HCT116 (cell line): ENCODE results near the gene CLDN12. TPM values are rescaled to one million over a fixed set of nuclear protein-coding genes. Genes with fewer than 3 reads are reported as not detected.

Source experiments
- ATAC-seq: fragments of 200-7000 bp; cut with Tn5 transposase; 2 replicates; pipeline ENCODE4 v1.9.1; 2020; ENCODE audit warnings: mild to moderate bottlenecking, moderate library complexity
- BruUV-seq: library from RNA; stranded (reverse); fragments of 400-500 nt; replicated peaks from 2 replicates; lab custom pipeline; 2021; lab: Mats Ljungman, UMichigan
- CTCF ChIA-PET: fragments of 300-600 bp; sonication (Branson Sonifier 250); formaldehyde crosslinking; loops from one replicate; lab custom pipeline; 2021; ENCODE audit warnings: antibody characterized with exemption; lab: Charles Lee
- POLR2A ChIA-PET: fragments of 300-600, 350-600 bp; sonication (Branson Sonifier 250); formaldehyde crosslinking; loops from one replicate; lab custom pipeline; 2021; ENCODE audit warnings: antibody characterized with exemption; lab: Charles Lee
- RAD21 ChIA-PET, 2 experiments: fragments of 300-600 bp; sonication (Branson Sonifier 250); formaldehyde crosslinking; loops; one replicate each; lab custom pipeline; 2023; ENCODE audit warnings: low total read pairs in 2 of 2; ENCODE audit not compliant: uncharacterized antibody in 2 of 2, unreplicated experiment in 2 of 2, low non-redundant PET in 1 of 2; lab: Charles Lee
- DNase-seq: peaks from one replicate; pipeline ENCODE4 v3.0.0-alpha.2; 2010; ENCODE audit warnings: low read depth, low spot score
- H2AFZ ChIP-seq: fragments of 200-600 bp; shearing (Covaris generic), sonication (generic); 2 replicates; pipeline ENCODE4 v1.6.1; 2017; ENCODE audit warnings: low read depth, mixed run types, mixed read lengths, antibody characterized with exemption, low read length; ENCODE audit not compliant: poor library complexity, severe bottlenecking
- H3K27ac ChIP-seq: 2 replicates; pipeline ENCODE4 v1.5.1; 2012; ENCODE audit warnings: low read depth, low read length
- H3K27me3 ChIP-seq: fragments of 200-600 bp; sonication (generic); 2 replicates; pipeline ENCODE4 v1.6.1; 2016; ENCODE audit warnings: mixed run types, low read length, mixed read lengths; ENCODE audit not compliant: insufficient read depth
- H3K36me3 ChIP-seq, 2 experiments: fragments of 200-500 bp in 1 of 2; fragments of 200-600 bp in 1 of 2; sonication (Bioruptor generic) in 1 of 2; sonication (generic) in 1 of 2; 2 replicates each; pipeline versions ENCODE4 v1.5.1 to v1.6.1; 2014 to 2016; ENCODE audit warnings: low read length in 2 of 2, inconsistent platforms in 1 of 2, mixed read lengths in 1 of 2, mixed run types in 1 of 2; ENCODE audit not compliant: insufficient read depth in 2 of 2, control insufficient read depth in 1 of 2
- H3K4me1 ChIP-seq, 2 experiments: fragments of 200-600 bp in 1 of 2; sonication (generic) in 1 of 2; 2 replicates each; pipeline versions ENCODE4 v1.5.1 to v1.6.1; 2012 to 2017; ENCODE audit warnings: low read length in 2 of 2, inconsistent platforms in 1 of 2, mild to moderate bottlenecking in 1 of 2, mixed read lengths in 1 of 2, mixed run types in 1 of 2, moderate library complexity in 1 of 2; ENCODE audit not compliant: insufficient read depth in 2 of 2, control insufficient read depth in 1 of 2
- H3K4me2 ChIP-seq: fragments of 200-600 bp; sonication (generic); 2 replicates; pipeline ENCODE4 v1.6.1; 2017; ENCODE audit warnings: mixed run types, low read length, mixed read lengths
- H3K4me3 ChIP-seq, 2 experiments: fragments of 200-600 bp in 1 of 2; sonication (generic) in 1 of 2; replicated peaks in 1 of 2; 2 replicates each; pipeline ENCODE4 v1.5.1; 2011 to 2016; ENCODE audit warnings: low read length in 2 of 2, control low read depth in 1 of 2, low read depth in 1 of 2, mild to moderate bottlenecking in 1 of 2, mixed read lengths in 1 of 2, mixed run types in 1 of 2
- H3K79me2 ChIP-seq: fragments of 200-600 bp; sonication (generic); 2 replicates; pipeline ENCODE4 v1.6.1; 2017; ENCODE audit warnings: mild to moderate bottlenecking, mixed run types, low read length, moderate library complexity, mixed read lengths; ENCODE audit not compliant: insufficient read depth
- H3K9ac ChIP-seq: fragments of 200-600 bp; sonication (generic); 2 replicates; pipeline ENCODE4 v1.6.1; 2016; ENCODE audit warnings: low read length, mixed read lengths
- H3K9me2 ChIP-seq: fragments of 200-600 bp; sonication (generic), shearing (Covaris generic); 2 replicates; pipeline ENCODE4 v1.6.1; 2017; ENCODE audit warnings: mixed run types, mild to moderate bottlenecking, moderate library complexity; ENCODE audit not compliant: insufficient read depth
- H3K9me3 ChIP-seq, 2 experiments: fragments of 200-500 bp in 1 of 2; fragments of 200-600 bp in 1 of 2; sonication (Bioruptor generic) in 1 of 2; sonication (generic) in 1 of 2; 2 replicates each; pipeline ENCODE4 v1.6.1; 2014 to 2017; ENCODE audit warnings: low read length in 2 of 2, mixed read lengths in 2 of 2, inconsistent platforms in 1 of 2, low read depth in 1 of 2, mild to moderate bottlenecking in 1 of 2, mixed run types in 1 of 2, moderate library complexity in 1 of 2; ENCODE audit not compliant: control insufficient read depth in 1 of 2, insufficient read depth in 1 of 2
- H4K20me1 ChIP-seq: fragments of 200-600 bp; sonication (generic), shearing (Covaris generic); 2 replicates; pipeline ENCODE4 v1.6.1; 2017; ENCODE audit warnings: mixed run types, mild to moderate bottlenecking, moderate library complexity; ENCODE audit not compliant: insufficient read depth
- CBX3 ChIP-seq: IDR thresholded peaks from 2 replicates; pipeline ENCODE4 v1.6.1; 2012; ENCODE audit warnings: low read depth
- CEBPB ChIP-seq: IDR thresholded peaks from 2 replicates; pipeline ENCODE4 v1.6.1; 2012; ENCODE audit warnings: low read depth
- ELF1 ChIP-seq: IDR thresholded peaks from 2 replicates; pipeline ENCODE4 v1.6.1; 2012; ENCODE audit warnings: low read depth, borderline replicate concordance
- EZH2 ChIP-seq: fragments of 200-600 bp; sonication (generic); IDR thresholded peaks from 2 replicates; pipeline ENCODE4 v1.6.1; 2017; ENCODE audit warnings: antibody characterized with exemption, mixed run types
- EZH2phosphoT487 ChIP-seq: fragments of 200-600 bp; IDR thresholded peaks from 2 replicates; pipeline ENCODE4 v1.6.1; 2018; ENCODE audit warnings: antibody characterized with exemption, borderline replicate concordance
- FOSL1 ChIP-seq: IDR thresholded peaks from 2 replicates; pipeline ENCODE4 v1.6.1; 2012; ENCODE audit warnings: low read depth
- JUND ChIP-seq: IDR thresholded peaks from 2 replicates; pipeline ENCODE4 v1.6.1; 2012
- POLR2A ChIP-seq: IDR thresholded peaks from 2 replicates; pipeline ENCODE4 v1.7.0; 2011; ENCODE audit warnings: borderline replicate concordance; ENCODE audit not compliant: insufficient read depth, insufficient read length; ENCODE audit errors: extremely low read depth
- RAD21 ChIP-seq: IDR thresholded peaks from 2 replicates; pipeline ENCODE4 v1.6.1; 2012; ENCODE audit warnings: low read depth, mild to moderate bottlenecking
- SIN3A ChIP-seq: IDR thresholded peaks from 2 replicates; pipeline ENCODE4 v1.6.1; 2012; ENCODE audit warnings: low read depth
- SP1 ChIP-seq: IDR thresholded peaks from 2 replicates; pipeline ENCODE4 v1.6.1; 2012; ENCODE audit warnings: low read depth
- SRF ChIP-seq: IDR thresholded peaks from 2 replicates; pipeline ENCODE4 v1.6.1; 2012; ENCODE audit warnings: low read depth
- YY1 ChIP-seq: IDR thresholded peaks from 2 replicates; pipeline ENCODE4 v1.6.1; 2011; ENCODE audit warnings: low read length, low read depth, moderate library complexity, mild to moderate bottlenecking; ENCODE audit not compliant: insufficient replicate concordance; ENCODE audit errors: extremely low read depth
- intact Hi-C: fragments of 100-400 bp; cut with micrococcal nuclease; formaldehyde crosslinking; loops from 2 replicates; pipeline ENCODE4 v1.10.0; 2022
- total RNA-seq: library from RNA; stranded (reverse); gene quantifications from one replicate; pipeline ENCODE4 v1.2.1, GENCODE V29; 2021; ENCODE audit not compliant: unreplicated experiment
- TF ChIP-seq, protein P1 (sequence below): IDR thresholded peaks from 2 replicates; pipeline ENCODE4 v1.6.1; 2012
- TF ChIP-seq, protein P2 (sequence below): IDR thresholded peaks from 2 replicates; pipeline ENCODE4 v1.6.1; 2012; ENCODE audit warnings: low read depth
- TF ChIP-seq, protein P3 (sequence below): IDR thresholded peaks from 2 replicates; pipeline ENCODE4 v1.6.1; 2012
- TF ChIP-seq, protein P4 (sequence below), 3 experiments: fragments of 200-600 bp in 1 of 3; sonication (generic) in 1 of 3; IDR thresholded peaks in 2 of 3; conservative IDR thresholded peaks in 1 of 3; 2 replicates each; pipeline ENCODE4 v1.5.1; 2012 to 2017; ENCODE audit warnings: low read depth in 2 of 3, low read length in 2 of 3, antibody characterized with exemption in 1 of 3, borderline replicate concordance in 1 of 3, control low read depth in 1 of 3, mild to moderate bottlenecking in 1 of 3, mixed read lengths in 1 of 3, mixed run types in 1 of 3, moderate library complexity in 1 of 3; ENCODE audit not compliant: insufficient read depth in 1 of 3

The CLDN12 gene
- total RNA-seq, 1 experiment from 2014 or later: 30.6 TPM

DNA sequence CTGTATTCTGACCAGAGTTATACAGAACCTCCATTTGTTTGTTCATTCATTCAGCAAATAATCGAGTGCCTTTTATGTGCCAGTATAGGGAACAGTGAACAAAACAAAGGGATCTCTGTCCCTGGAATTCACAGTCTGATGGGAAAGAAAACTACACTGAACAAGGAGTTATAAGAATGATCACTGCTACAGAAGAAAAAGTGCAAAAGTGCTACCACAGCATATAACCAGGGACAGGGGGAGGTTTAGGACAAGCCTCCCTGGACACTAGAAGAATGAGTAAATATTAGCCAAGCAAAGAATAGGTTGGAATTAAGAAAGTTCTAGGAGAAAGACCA lies 4.2 kb downstream of the CLDN12 start:
- ChIA-PET CTCF (no interaction called here), POLR2A (no interaction called here), RAD21 (no interaction called here)
- intact Hi-C loops: no loop called here
- ATAC-seq (no peak), DNase-seq (no peak)
- no peak overlapping the region for H3K4me3 ChIP-seq
- no peak overlapping the region for H3K4me2 ChIP-seq
- no TSS peak for BruUV-seq
- peaks cover 3 to 24% of the 10 kb centered on the region in 2 experiments; a peak in 3 of 4 replicates for H3K4me1 ChIP-seq
- no peaks in the 10 kb centered on the region for H3K9me3 ChIP-seq
- no peaks in the 10 kb centered on the region for H3K9me2 ChIP-seq
- H3K9ac ChIP-seq: no peak overlapping the region
- H4K20me1 ChIP-seq: no peaks in the 10 kb centered on the region
- TF ChIP-seq RAD21 (no peak), SP1 (no peak)
- H3K27ac ChIP-seq: no peak overlapping the region
- H2AFZ ChIP-seq: no peak overlapping the region
- no peaks in the 10 kb centered on the region for H3K27me3 ChIP-seq
- peaks cover 0 to 14% of the 10 kb centered on the region in 2 experiments; a peak in 2 of 4 replicates for H3K36me3 ChIP-seq
- peaks cover 15% of the 10 kb centered on the region for H3K79me2 ChIP-seq

DNA sequence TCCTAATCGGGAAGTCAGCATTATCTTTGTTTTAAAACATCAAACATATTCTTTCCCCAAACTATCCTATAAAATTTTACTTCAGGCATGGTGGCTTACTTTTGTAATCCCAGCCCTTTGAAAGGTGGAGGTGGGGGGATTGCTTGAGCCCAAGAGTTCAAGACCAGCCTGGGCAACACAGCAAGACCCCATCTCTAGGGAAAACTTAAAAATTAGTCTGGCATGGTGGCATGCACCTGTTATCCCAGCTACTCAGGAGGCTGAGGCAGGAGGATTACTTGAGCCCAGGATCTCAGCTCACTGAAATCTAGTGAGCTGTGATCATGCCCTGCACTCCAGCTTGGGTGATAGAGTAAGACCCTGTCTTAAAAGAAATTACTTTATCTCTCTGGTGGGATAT lies 4.9 kb downstream of the CLDN12 start:
- H3K9me2 ChIP-seq: no peaks in the 10 kb centered on the region
- DNase-seq (no peak), ATAC-seq (no peak)
- peaks cover 0 to 19% of the 10 kb centered on the region in 2 experiments; a peak in 2 of 4 replicates for H3K4me1 ChIP-seq
- CTCF ChIA-PET: no interaction called here
- BruUV-seq: no TSS peak
- H3K27ac ChIP-seq: no peak overlapping the region
- POLR2A ChIA-PET: no interaction called here
- intact Hi-C loops: no loop called here
- no peak overlapping the region for H2AFZ ChIP-seq
- H3K36me3 ChIP-seq: peaks cover 0 to 16% of the 10 kb centered on the region in 2 experiments; a peak in 2 of 4 replicates
- no peaks in the 10 kb centered on the region for H4K20me1 ChIP-seq
- H3K79me2 ChIP-seq: peaks cover 15% of the 10 kb centered on the region
- H3K4me2 ChIP-seq: no peak overlapping the region
- no peaks in the 10 kb centered on the region for H3K9me3 ChIP-seq
- no peaks in the 10 kb centered on the region for H3K27me3 ChIP-seq
- no peak overlapping the region for H3K4me3 ChIP-seq
- no peak overlapping the region for H3K9ac ChIP-seq
- RAD21 ChIA-PET: no interaction called here
- no peak for TF ChIP-seq JUND
- TF ChIP-seq SRF: no peak
- TF ChIP-seq, protein P1, sequence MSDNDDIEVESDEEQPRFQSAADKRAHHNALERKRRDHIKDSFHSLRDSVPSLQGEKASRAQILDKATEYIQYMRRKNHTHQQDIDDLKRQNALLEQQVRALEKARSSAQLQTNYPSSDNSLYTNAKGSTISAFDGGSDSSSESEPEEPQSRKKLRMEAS: no peak
- no peak for TF ChIP-seq CBX3
- TF ChIP-seq, protein P2, sequence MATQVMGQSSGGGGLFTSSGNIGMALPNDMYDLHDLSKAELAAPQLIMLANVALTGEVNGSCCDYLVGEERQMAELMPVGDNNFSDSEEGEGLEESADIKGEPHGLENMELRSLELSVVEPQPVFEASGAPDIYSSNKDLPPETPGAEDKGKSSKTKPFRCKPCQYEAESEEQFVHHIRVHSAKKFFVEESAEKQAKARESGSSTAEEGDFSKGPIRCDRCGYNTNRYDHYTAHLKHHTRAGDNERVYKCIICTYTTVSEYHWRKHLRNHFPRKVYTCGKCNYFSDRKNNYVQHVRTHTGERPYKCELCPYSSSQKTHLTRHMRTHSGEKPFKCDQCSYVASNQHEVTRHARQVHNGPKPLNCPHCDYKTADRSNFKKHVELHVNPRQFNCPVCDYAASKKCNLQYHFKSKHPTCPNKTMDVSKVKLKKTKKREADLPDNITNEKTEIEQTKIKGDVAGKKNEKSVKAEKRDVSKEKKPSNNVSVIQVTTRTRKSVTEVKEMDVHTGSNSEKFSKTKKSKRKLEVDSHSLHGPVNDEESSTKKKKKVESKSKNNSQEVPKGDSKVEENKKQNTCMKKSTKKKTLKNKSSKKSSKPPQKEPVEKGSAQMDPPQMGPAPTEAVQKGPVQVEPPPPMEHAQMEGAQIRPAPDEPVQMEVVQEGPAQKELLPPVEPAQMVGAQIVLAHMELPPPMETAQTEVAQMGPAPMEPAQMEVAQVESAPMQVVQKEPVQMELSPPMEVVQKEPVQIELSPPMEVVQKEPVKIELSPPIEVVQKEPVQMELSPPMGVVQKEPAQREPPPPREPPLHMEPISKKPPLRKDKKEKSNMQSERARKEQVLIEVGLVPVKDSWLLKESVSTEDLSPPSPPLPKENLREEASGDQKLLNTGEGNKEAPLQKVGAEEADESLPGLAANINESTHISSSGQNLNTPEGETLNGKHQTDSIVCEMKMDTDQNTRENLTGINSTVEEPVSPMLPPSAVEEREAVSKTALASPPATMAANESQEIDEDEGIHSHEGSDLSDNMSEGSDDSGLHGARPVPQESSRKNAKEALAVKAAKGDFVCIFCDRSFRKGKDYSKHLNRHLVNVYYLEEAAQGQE: no peak
- TF ChIP-seq SP1: no peak
- TF ChIP-seq, protein P3, sequence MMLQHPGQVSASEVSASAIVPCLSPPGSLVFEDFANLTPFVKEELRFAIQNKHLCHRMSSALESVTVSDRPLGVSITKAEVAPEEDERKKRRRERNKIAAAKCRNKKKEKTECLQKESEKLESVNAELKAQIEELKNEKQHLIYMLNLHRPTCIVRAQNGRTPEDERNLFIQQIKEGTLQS: no peak
- no peak for TF ChIP-seq EZH2
- TF ChIP-seq FOSL1: no peak
- TF ChIP-seq YY1: no peak
- TF ChIP-seq SIN3A: no peak
- TF ChIP-seq CEBPB: no peak
- no peak for TF ChIP-seq EZH2phosphoT487
- TF ChIP-seq ELF1: no peak
- no peak for TF ChIP-seq POLR2A
- TF ChIP-seq, protein P4, sequence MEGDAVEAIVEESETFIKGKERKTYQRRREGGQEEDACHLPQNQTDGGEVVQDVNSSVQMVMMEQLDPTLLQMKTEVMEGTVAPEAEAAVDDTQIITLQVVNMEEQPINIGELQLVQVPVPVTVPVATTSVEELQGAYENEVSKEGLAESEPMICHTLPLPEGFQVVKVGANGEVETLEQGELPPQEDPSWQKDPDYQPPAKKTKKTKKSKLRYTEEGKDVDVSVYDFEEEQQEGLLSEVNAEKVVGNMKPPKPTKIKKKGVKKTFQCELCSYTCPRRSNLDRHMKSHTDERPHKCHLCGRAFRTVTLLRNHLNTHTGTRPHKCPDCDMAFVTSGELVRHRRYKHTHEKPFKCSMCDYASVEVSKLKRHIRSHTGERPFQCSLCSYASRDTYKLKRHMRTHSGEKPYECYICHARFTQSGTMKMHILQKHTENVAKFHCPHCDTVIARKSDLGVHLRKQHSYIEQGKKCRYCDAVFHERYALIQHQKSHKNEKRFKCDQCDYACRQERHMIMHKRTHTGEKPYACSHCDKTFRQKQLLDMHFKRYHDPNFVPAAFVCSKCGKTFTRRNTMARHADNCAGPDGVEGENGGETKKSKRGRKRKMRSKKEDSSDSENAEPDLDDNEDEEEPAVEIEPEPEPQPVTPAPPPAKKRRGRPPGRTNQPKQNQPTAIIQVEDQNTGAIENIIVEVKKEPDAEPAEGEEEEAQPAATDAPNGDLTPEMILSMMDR (IDR thresholded peaks at IDR 0.05 in 2 of 3, conservative IDR thresholded peaks at IDR 0.05 in 1 of 3; ENCODE audit: borderline replicate concordance in 1 of 3, insufficient read depth in 1 of 3, low read depth in 2 of 3, low read length in 2 of 3): no peak
